HCT116 (cell line): ENCODE measurements around the gene SLC27A4. TPM values are rescaled to one million over a fixed set of nuclear protein-coding genes. Genes with fewer than 3 reads are reported as not detected.

ENCODE experiments used
- ATAC-seq: fragments of 200-7000 bp; cut with Tn5 transposase; 2 replicates; pipeline ENCODE4 v1.9.1; 2020; ENCODE audit warnings: mild to moderate bottlenecking, moderate library complexity
- BruUV-seq: library from RNA; stranded (reverse); fragments of 400-500 nt; replicated peaks from 2 replicates; lab custom pipeline; 2021; lab: Mats Ljungman, UMichigan
- CTCF ChIA-PET: fragments of 300-600 bp; sonication (Branson Sonifier 250); formaldehyde crosslinking; loops from one replicate; lab custom pipeline; 2021; ENCODE audit warnings: antibody characterized with exemption; lab: Charles Lee
- POLR2A ChIA-PET: fragments of 300-600, 350-600 bp; sonication (Branson Sonifier 250); formaldehyde crosslinking; loops from one replicate; lab custom pipeline; 2021; ENCODE audit warnings: antibody characterized with exemption; lab: Charles Lee
- RAD21 ChIA-PET, 2 experiments: fragments of 300-600 bp; sonication (Branson Sonifier 250); formaldehyde crosslinking; loops; one replicate each; lab custom pipeline; 2023; ENCODE audit warnings: low total read pairs in 2 of 2; ENCODE audit not compliant: uncharacterized antibody in 2 of 2, unreplicated experiment in 2 of 2, low non-redundant PET in 1 of 2; lab: Charles Lee
- DNase-seq: peaks from one replicate; pipeline ENCODE4 v3.0.0-alpha.2; 2010; ENCODE audit warnings: low read depth, low spot score
- H2AFZ ChIP-seq: fragments of 200-600 bp; shearing (Covaris generic), sonication (generic); 2 replicates; pipeline ENCODE4 v1.6.1; 2017; ENCODE audit warnings: low read depth, mixed run types, mixed read lengths, antibody characterized with exemption, low read length; ENCODE audit not compliant: poor library complexity, severe bottlenecking
- H3K27ac ChIP-seq: 2 replicates; pipeline ENCODE4 v1.5.1; 2012; ENCODE audit warnings: low read depth, low read length
- H3K27me3 ChIP-seq: fragments of 200-600 bp; sonication (generic); 2 replicates; pipeline ENCODE4 v1.6.1; 2016; ENCODE audit warnings: mixed run types, low read length, mixed read lengths; ENCODE audit not compliant: insufficient read depth
- H3K36me3 ChIP-seq, 2 experiments: fragments of 200-500 bp in 1 of 2; fragments of 200-600 bp in 1 of 2; sonication (Bioruptor generic) in 1 of 2; sonication (generic) in 1 of 2; 2 replicates each; pipeline versions ENCODE4 v1.5.1 to v1.6.1; 2014 to 2016; ENCODE audit warnings: low read length in 2 of 2, inconsistent platforms in 1 of 2, mixed read lengths in 1 of 2, mixed run types in 1 of 2; ENCODE audit not compliant: insufficient read depth in 2 of 2, control insufficient read depth in 1 of 2
- H3K4me1 ChIP-seq, 2 experiments: fragments of 200-600 bp in 1 of 2; sonication (generic) in 1 of 2; 2 replicates each; pipeline versions ENCODE4 v1.5.1 to v1.6.1; 2012 to 2017; ENCODE audit warnings: low read length in 2 of 2, inconsistent platforms in 1 of 2, mild to moderate bottlenecking in 1 of 2, mixed read lengths in 1 of 2, mixed run types in 1 of 2, moderate library complexity in 1 of 2; ENCODE audit not compliant: insufficient read depth in 2 of 2, control insufficient read depth in 1 of 2
- H3K4me2 ChIP-seq: fragments of 200-600 bp; sonication (generic); 2 replicates; pipeline ENCODE4 v1.6.1; 2017; ENCODE audit warnings: mixed run types, low read length, mixed read lengths
- H3K4me3 ChIP-seq, 2 experiments: fragments of 200-600 bp in 1 of 2; sonication (generic) in 1 of 2; replicated peaks in 1 of 2; 2 replicates each; pipeline ENCODE4 v1.5.1; 2011 to 2016; ENCODE audit warnings: low read length in 2 of 2, control low read depth in 1 of 2, low read depth in 1 of 2, mild to moderate bottlenecking in 1 of 2, mixed read lengths in 1 of 2, mixed run types in 1 of 2
- H3K79me2 ChIP-seq: fragments of 200-600 bp; sonication (generic); 2 replicates; pipeline ENCODE4 v1.6.1; 2017; ENCODE audit warnings: mild to moderate bottlenecking, mixed run types, low read length, moderate library complexity, mixed read lengths; ENCODE audit not compliant: insufficient read depth
- H3K9ac ChIP-seq: fragments of 200-600 bp; sonication (generic); 2 replicates; pipeline ENCODE4 v1.6.1; 2016; ENCODE audit warnings: low read length, mixed read lengths
- H3K9me2 ChIP-seq: fragments of 200-600 bp; sonication (generic), shearing (Covaris generic); 2 replicates; pipeline ENCODE4 v1.6.1; 2017; ENCODE audit warnings: mixed run types, mild to moderate bottlenecking, moderate library complexity; ENCODE audit not compliant: insufficient read depth
- H3K9me3 ChIP-seq, 2 experiments: fragments of 200-500 bp in 1 of 2; fragments of 200-600 bp in 1 of 2; sonication (Bioruptor generic) in 1 of 2; sonication (generic) in 1 of 2; 2 replicates each; pipeline ENCODE4 v1.6.1; 2014 to 2017; ENCODE audit warnings: low read length in 2 of 2, mixed read lengths in 2 of 2, inconsistent platforms in 1 of 2, low read depth in 1 of 2, mild to moderate bottlenecking in 1 of 2, mixed run types in 1 of 2, moderate library complexity in 1 of 2; ENCODE audit not compliant: control insufficient read depth in 1 of 2, insufficient read depth in 1 of 2
- H4K20me1 ChIP-seq: fragments of 200-600 bp; sonication (generic), shearing (Covaris generic); 2 replicates; pipeline ENCODE4 v1.6.1; 2017; ENCODE audit warnings: mixed run types, mild to moderate bottlenecking, moderate library complexity; ENCODE audit not compliant: insufficient read depth
- ATF3 ChIP-seq: IDR thresholded peaks from 2 replicates; pipeline ENCODE4 v1.6.1; 2012
- CBX3 ChIP-seq: IDR thresholded peaks from 2 replicates; pipeline ENCODE4 v1.6.1; 2012; ENCODE audit warnings: low read depth
- CEBPB ChIP-seq: IDR thresholded peaks from 2 replicates; pipeline ENCODE4 v1.6.1; 2012; ENCODE audit warnings: low read depth
- EZH2 ChIP-seq: fragments of 200-600 bp; sonication (generic); IDR thresholded peaks from 2 replicates; pipeline ENCODE4 v1.6.1; 2017; ENCODE audit warnings: antibody characterized with exemption, mixed run types
- EZH2phosphoT487 ChIP-seq: fragments of 200-600 bp; IDR thresholded peaks from 2 replicates; pipeline ENCODE4 v1.6.1; 2018; ENCODE audit warnings: antibody characterized with exemption, borderline replicate concordance
- FOSL1 ChIP-seq: IDR thresholded peaks from 2 replicates; pipeline ENCODE4 v1.6.1; 2012; ENCODE audit warnings: low read depth
- JUND ChIP-seq: IDR thresholded peaks from 2 replicates; pipeline ENCODE4 v1.6.1; 2012
- POLR2A ChIP-seq: IDR thresholded peaks from 2 replicates; pipeline ENCODE4 v1.7.0; 2011; ENCODE audit warnings: borderline replicate concordance; ENCODE audit not compliant: insufficient read depth, insufficient read length; ENCODE audit errors: extremely low read depth
- REST ChIP-seq: IDR thresholded peaks from 2 replicates; pipeline ENCODE4 v1.6.1; 2012; ENCODE audit warnings: low read depth
- SIN3A ChIP-seq: IDR thresholded peaks from 2 replicates; pipeline ENCODE4 v1.6.1; 2012; ENCODE audit warnings: low read depth
- SP1 ChIP-seq: IDR thresholded peaks from 2 replicates; pipeline ENCODE4 v1.6.1; 2012; ENCODE audit warnings: low read depth
- TCF7L2 ChIP-seq: IDR thresholded peaks from 2 replicates; pipeline ENCODE4 v1.7.0; 2011; ENCODE audit warnings: borderline replicate concordance, inconsistent platforms; ENCODE audit not compliant: insufficient read depth, insufficient read length; ENCODE audit errors: extremely low read depth
- YY1 ChIP-seq: IDR thresholded peaks from 2 replicates; pipeline ENCODE4 v1.6.1; 2011; ENCODE audit warnings: low read length, low read depth, moderate library complexity, mild to moderate bottlenecking; ENCODE audit not compliant: insufficient replicate concordance; ENCODE audit errors: extremely low read depth
- ZFX ChIP-seq: fragments of 450-650 bp; IDR thresholded peaks from 2 replicates; pipeline ENCODE4 v1.6.1; 2017
- ZNF274 ChIP-seq: fragments of 200-500 bp; sonication (Bioruptor generic); IDR thresholded peaks from 2 replicates; pipeline ENCODE4 v1.6.1; 2014; ENCODE audit warnings: mild to moderate bottlenecking, low read depth, low read length, inconsistent platforms
- intact Hi-C: fragments of 100-400 bp; cut with micrococcal nuclease; formaldehyde crosslinking; loops from 2 replicates; pipeline ENCODE4 v1.10.0; 2022
- total RNA-seq: library from RNA; stranded (reverse); gene quantifications from one replicate; pipeline ENCODE4 v1.2.1, GENCODE V29; 2021; ENCODE audit not compliant: unreplicated experiment
- TF ChIP-seq, protein P1 (sequence below), 3 experiments: fragments of 200-600 bp in 1 of 3; sonication (generic) in 1 of 3; IDR thresholded peaks in 2 of 3; conservative IDR thresholded peaks in 1 of 3; 2 replicates each; pipeline ENCODE4 v1.5.1; 2012 to 2017; ENCODE audit warnings: low read depth in 2 of 3, low read length in 2 of 3, antibody characterized with exemption in 1 of 3, borderline replicate concordance in 1 of 3, control low read depth in 1 of 3, mild to moderate bottlenecking in 1 of 3, mixed read lengths in 1 of 3, mixed run types in 1 of 3, moderate library complexity in 1 of 3; ENCODE audit not compliant: insufficient read depth in 1 of 3
- TF ChIP-seq, protein P2 (sequence below): IDR thresholded peaks from 2 replicates; pipeline ENCODE4 v1.6.1; 2012
- TF ChIP-seq, protein P3 (sequence below): IDR thresholded peaks from 2 replicates; pipeline ENCODE4 v1.6.1; 2011; ENCODE audit warnings: mild to moderate bottlenecking, low read length, moderate library complexity; ENCODE audit not compliant: insufficient replicate concordance; ENCODE audit errors: extremely low read depth

The SLC27A4 gene
- total RNA-seq, 1 experiment from 2014 or later, result 33.9 TPM

DNA sequence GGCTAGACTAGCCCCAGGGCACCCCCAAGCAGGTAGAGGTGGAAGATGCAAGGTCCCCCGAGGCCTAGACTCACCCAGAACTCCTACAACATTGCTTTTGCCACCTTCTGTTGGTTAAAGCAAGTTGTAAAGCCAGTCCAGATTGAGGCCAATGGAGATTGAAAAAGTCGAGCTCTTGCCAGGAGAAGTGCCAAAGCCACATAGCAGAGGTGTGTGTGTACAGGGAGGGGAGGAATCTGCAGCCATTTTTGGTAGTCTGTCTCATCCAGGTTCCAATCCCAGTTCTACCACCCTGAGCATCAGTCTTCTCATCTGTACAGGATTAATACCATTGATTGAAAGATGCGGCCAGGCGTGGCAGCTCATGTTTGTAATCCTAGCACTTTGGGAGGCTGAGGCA, 18.5 kb downstream of the SLC27A4 start (continued):
- TF ChIP-seq, protein P1, sequence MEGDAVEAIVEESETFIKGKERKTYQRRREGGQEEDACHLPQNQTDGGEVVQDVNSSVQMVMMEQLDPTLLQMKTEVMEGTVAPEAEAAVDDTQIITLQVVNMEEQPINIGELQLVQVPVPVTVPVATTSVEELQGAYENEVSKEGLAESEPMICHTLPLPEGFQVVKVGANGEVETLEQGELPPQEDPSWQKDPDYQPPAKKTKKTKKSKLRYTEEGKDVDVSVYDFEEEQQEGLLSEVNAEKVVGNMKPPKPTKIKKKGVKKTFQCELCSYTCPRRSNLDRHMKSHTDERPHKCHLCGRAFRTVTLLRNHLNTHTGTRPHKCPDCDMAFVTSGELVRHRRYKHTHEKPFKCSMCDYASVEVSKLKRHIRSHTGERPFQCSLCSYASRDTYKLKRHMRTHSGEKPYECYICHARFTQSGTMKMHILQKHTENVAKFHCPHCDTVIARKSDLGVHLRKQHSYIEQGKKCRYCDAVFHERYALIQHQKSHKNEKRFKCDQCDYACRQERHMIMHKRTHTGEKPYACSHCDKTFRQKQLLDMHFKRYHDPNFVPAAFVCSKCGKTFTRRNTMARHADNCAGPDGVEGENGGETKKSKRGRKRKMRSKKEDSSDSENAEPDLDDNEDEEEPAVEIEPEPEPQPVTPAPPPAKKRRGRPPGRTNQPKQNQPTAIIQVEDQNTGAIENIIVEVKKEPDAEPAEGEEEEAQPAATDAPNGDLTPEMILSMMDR (IDR thresholded peaks at IDR 0.05 in 2 of 3, conservative IDR thresholded peaks at IDR 0.05 in 1 of 3; ENCODE audit: borderline replicate concordance in 1 of 3, insufficient read depth in 1 of 3, low read depth in 2 of 3, low read length in 2 of 3), result no peak
- no peak for TF ChIP-seq REST

GRCh38 chr9:128360826-128361225, 20.5 kb downstream of the SLC27A4 start:
- Histone ChIP-seq H3K79me2 (no peaks in the 10 kb centered on the region), H2AFZ (no peak overlapping the region), H4K20me1 (no peaks in the 10 kb centered on the region), H3K9me3 (no peaks in the 10 kb centered on the region), H3K36me3 (peaks cover 0 to 5% of the 10 kb centered on the region in 2 experiments; a peak in 1 of 4 replicates), H3K27ac (0 out of 2 replicates have a peak overlapping the region, but pooled peaks have one; percentile 24), H3K4me2 (no peak overlapping the region), H3K4me3 (no peak overlapping the region), H3K27me3 (no peaks in the 10 kb centered on the region), H3K9me2 (no peaks in the 10 kb centered on the region), H3K4me1 (peaks cover 7 to 28% of the 10 kb centered on the region in 2 experiments; a peak in 3 of 4 replicates), H3K9ac (no peak overlapping the region)
- no peak for DNase-seq
- POLR2A ChIA-PET, result interaction anchor here (1.2 kb wide), 1 partner anchor 78 kb away, joined by 3 read pairs; no protein-coding TSS in a partner anchor
- RAD21 ChIA-PET, result no interaction called here
- CTCF ChIA-PET, result interaction anchor here (2.2 to 4.6 kb wide), 2 partner anchors 19 to 50 kb away, joined by 10 to 33 read pairs; no protein-coding TSS in a partner anchor
- BruUV-seq, result no TSS peak
- intact Hi-C loops, result no loop called here
- ATAC-seq, result no peak
- TF ChIP-seq ZFX (no peak), SP1 (no peak), TCF7L2 (no peak), CBX3 (no peak), EZH2phosphoT487 (no peak), YY1 (no peak), JUND (no peak), EZH2 (no peak), CEBPB (no peak), SIN3A (no peak), ATF3 (no peak), FOSL1 (no peak), ZNF274 (no peak), POLR2A (no peak)
- TF ChIP-seq, protein P2, sequence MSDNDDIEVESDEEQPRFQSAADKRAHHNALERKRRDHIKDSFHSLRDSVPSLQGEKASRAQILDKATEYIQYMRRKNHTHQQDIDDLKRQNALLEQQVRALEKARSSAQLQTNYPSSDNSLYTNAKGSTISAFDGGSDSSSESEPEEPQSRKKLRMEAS, result no peak
- TF ChIP-seq, protein P3, sequence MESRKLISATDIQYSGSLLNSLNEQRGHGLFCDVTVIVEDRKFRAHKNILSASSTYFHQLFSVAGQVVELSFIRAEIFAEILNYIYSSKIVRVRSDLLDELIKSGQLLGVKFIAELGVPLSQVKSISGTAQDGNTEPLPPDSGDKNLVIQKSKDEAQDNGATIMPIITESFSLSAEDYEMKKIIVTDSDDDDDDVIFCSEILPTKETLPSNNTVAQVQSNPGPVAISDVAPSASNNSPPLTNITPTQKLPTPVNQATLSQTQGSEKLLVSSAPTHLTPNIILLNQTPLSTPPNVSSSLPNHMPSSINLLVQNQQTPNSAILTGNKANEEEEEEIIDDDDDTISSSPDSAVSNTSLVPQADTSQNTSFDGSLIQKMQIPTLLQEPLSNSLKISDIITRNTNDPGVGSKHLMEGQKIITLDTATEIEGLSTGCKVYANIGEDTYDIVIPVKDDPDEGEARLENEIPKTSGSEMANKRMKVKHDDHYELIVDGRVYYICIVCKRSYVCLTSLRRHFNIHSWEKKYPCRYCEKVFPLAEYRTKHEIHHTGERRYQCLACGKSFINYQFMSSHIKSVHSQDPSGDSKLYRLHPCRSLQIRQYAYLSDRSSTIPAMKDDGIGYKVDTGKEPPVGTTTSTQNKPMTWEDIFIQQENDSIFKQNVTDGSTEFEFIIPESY, result no peak
